GM23338 (cell line): ENCODE measurements around the gene CDCP1. TPM values are rescaled to one million over a fixed set of nuclear protein-coding genes. Genes with fewer than 3 reads are reported as not detected.

Experiments used
- ATAC-seq: fragments of 200-7000 bp; cut with Tn5 transposase; 3 replicates; pipeline ENCODE4 v1.9.1; 2020
- DNase-seq: peaks from one replicate; pipeline ENCODE4 v3.0.0-alpha.2; 2015; ENCODE audit warnings: low spot score
- H2AFZ ChIP-seq: fragments of 200-600 bp; sonication (generic); 2 replicates; pipeline ENCODE4 v1.8.0; 2016; ENCODE audit warnings: antibody characterized with exemption, mild to moderate bottlenecking, moderate library complexity
- H3F3A ChIP-seq: fragments of 200-600 bp; sonication (generic); replicated peaks from 2 replicates; pipeline ENCODE4 v1.8.0; 2017; ENCODE audit warnings: antibody characterized with exemption, mixed run types, low read depth
- H3K27ac ChIP-seq: fragments of 200-600 bp; sonication (generic); 2 replicates; pipeline ENCODE4 v1.6.1; 2016; ENCODE audit warnings: low read depth
- H3K27me3 ChIP-seq: fragments of 200-600 bp; sonication (generic); 2 replicates; pipeline ENCODE4 v1.8.0; 2016; ENCODE audit warnings: mild to moderate bottlenecking, mixed run types, moderate library complexity; ENCODE audit not compliant: insufficient read depth
- H3K36me3 ChIP-seq: fragments of 200-600 bp; sonication (generic); 2 replicates; pipeline ENCODE4 v1.8.0; 2016; ENCODE audit warnings: mild to moderate bottlenecking; ENCODE audit not compliant: insufficient read depth
- H3K4me1 ChIP-seq: fragments of 200-600 bp; sonication (generic); 2 replicates; pipeline ENCODE4 v1.8.0; 2016; ENCODE audit warnings: mild to moderate bottlenecking, moderate library complexity; ENCODE audit not compliant: insufficient read depth
- H3K4me2 ChIP-seq: fragments of 200-600 bp; sonication (generic); 2 replicates; pipeline ENCODE4 v1.7.1; 2017; ENCODE audit warnings: mixed run types
- H3K4me3 ChIP-seq: fragments of 200-600 bp; sonication (generic); 2 replicates; pipeline ENCODE4 v1.6.1; 2016; ENCODE audit warnings: mixed run types
- H3K79me2 ChIP-seq: fragments of 200-600 bp; sonication (generic); replicated peaks from 2 replicates; pipeline ENCODE4 v1.8.0; 2017; ENCODE audit warnings: mild to moderate bottlenecking; ENCODE audit not compliant: insufficient read depth
- H3K9me2 ChIP-seq: fragments of 200-600 bp; sonication (generic); 2 replicates; pipeline ENCODE4 v1.8.0; 2017; ENCODE audit not compliant: insufficient read depth
- H4K20me1 ChIP-seq: fragments of 200-600 bp; sonication (generic); replicated peaks from 2 replicates; pipeline ENCODE4 v1.8.0; 2017; ENCODE audit warnings: mild to moderate bottlenecking; ENCODE audit not compliant: insufficient read depth
- H3K27ac Mint-ChIP-seq: 2 replicates; pipeline ENCODE4 v1.8.0; 2020; ENCODE audit warnings: inconsistent platforms, mild to moderate bottlenecking, moderate library complexity, mixed read lengths
- H3K27me3 Mint-ChIP-seq: 3 replicates; pipeline ENCODE4 v1.8.0; 2022; ENCODE audit warnings: low read depth, mild to moderate bottlenecking, moderate library complexity, mixed read lengths, inconsistent platforms; ENCODE audit not compliant: insufficient read depth, poor library complexity
- H3K36me3 Mint-ChIP-seq: 3 replicates; pipeline ENCODE4 v1.8.0; 2021; ENCODE audit warnings: low read depth, mild to moderate bottlenecking, inconsistent platforms, moderate library complexity, mixed read lengths
- H3K4me1 Mint-ChIP-seq: 3 replicates; pipeline ENCODE4 v1.8.0; 2020; ENCODE audit warnings: mild to moderate bottlenecking, inconsistent platforms, mixed read lengths
- H3K4me3 Mint-ChIP-seq: 3 replicates; pipeline ENCODE4 v1.8.0; 2021; ENCODE audit warnings: moderate library complexity, mild to moderate bottlenecking, inconsistent platforms, mixed read lengths
- H3K9me3 Mint-ChIP-seq: 3 replicates; pipeline ENCODE4 v1.8.0; 2020; ENCODE audit warnings: moderate library complexity, mild to moderate bottlenecking, inconsistent platforms, mixed read lengths
- CREB1 ChIP-seq: fragments of 250-450 bp; sonication (Bioruptor Pico); IDR thresholded peaks from 2 replicates; pipeline ENCODE4 v1.5.0; 2020; ENCODE audit warnings: low read depth, mild to moderate bottlenecking, moderate library complexity
- ETS1 ChIP-seq: IDR thresholded peaks from 2 replicates; pipeline ENCODE4 v1.6.1; 2016; ENCODE audit warnings: antibody characterized with exemption
- EZH2 ChIP-seq: fragments of 200-600 bp; sonication (generic); IDR thresholded peaks from one replicate; pipeline ENCODE4 v1.8.0; 2017; ENCODE audit warnings: antibody characterized with exemption, mild to moderate bottlenecking, low read depth; ENCODE audit not compliant: unreplicated experiment
- EZH2phosphoT487 ChIP-seq: fragments of 200-600 bp; sonication (generic); IDR thresholded peaks from one replicate; pipeline ENCODE4 v1.8.1; 2018; ENCODE audit warnings: antibody characterized with exemption; ENCODE audit not compliant: unreplicated experiment
- NANOG ChIP-seq: IDR thresholded peaks from 2 replicates; pipeline ENCODE4 v1.6.1; 2016; ENCODE audit warnings: antibody characterized with exemption, borderline replicate concordance
- POLR2AphosphoS5 ChIP-seq: IDR thresholded peaks from 2 replicates; pipeline ENCODE4 v1.6.1; 2016; ENCODE audit warnings: antibody characterized with exemption, low read depth
- STAT1 ChIP-seq: IDR thresholded peaks from one replicate; pipeline ENCODE4 v1.6.1; 2016; ENCODE audit warnings: antibody characterized with exemption; ENCODE audit not compliant: unreplicated experiment
- ZNF114 ChIP-seq: fragments of 250-450 bp; sonication (Bioruptor Pico); IDR thresholded peaks from 2 replicates; pipeline ENCODE4 v1.5.0; 2020; ENCODE audit warnings: mild to moderate bottlenecking, moderate library complexity
- ZNF462 ChIP-seq: fragments of 250-450 bp; sonication (Bioruptor Pico); IDR thresholded peaks from 2 replicates; pipeline ENCODE4 v1.5.0; 2020; ENCODE audit warnings: mild to moderate bottlenecking, moderate library complexity
- polyA plus RNA-seq: library from polyadenylated mRNA; unstranded; fragments of >200 nt; fragmentation: Nextera tagmentation; extraction: Ambion mirVana; gene quantifications from 2 replicates; pipeline ENCODE4 v1.2.1, GENCODE V29; 2016
- total RNA-seq: library from RNA; depleted of rRNA; stranded (reverse); fragments of >200 nt; shearing (Covaris generic); gene quantifications from 2 replicates; pipeline ENCODE4 v1.2.3, GENCODE V29; 2014
- TF ChIP-seq, protein P1 (sequence below): IDR thresholded peaks from one replicate; pipeline ENCODE4 v1.6.1; 2018; ENCODE audit warnings: antibody characterized with exemption; ENCODE audit not compliant: unreplicated experiment
- TF ChIP-seq, protein P2 (sequence below), 2 experiments: fragments of 200-600 bp in 1 of 2; sonication (generic) in 1 of 2; conservative IDR thresholded peaks; 2 replicates each; pipeline versions ENCODE4 v1.5.1 to v1.6.1; 2016 to 2017; ENCODE audit warnings: antibody characterized with exemption in 2 of 2, low read depth in 2 of 2, mild to moderate bottlenecking in 2 of 2, moderate library complexity in 1 of 2

Gene CDCP1
- total and polyA plus RNA-seq, 2 experiments from 2014 or later = 7.7 to 20.1 TPM

GRCh38 chr3:45130476-45130875 is 15.7 kb downstream of the CDCP1 start:
- H3K36me3 ChIP-seq = no peaks in the 10 kb centered on the region

More at GRCh38 chr3:45130476-45130875, 15.7 kb downstream of the CDCP1 start:
- Histone ChIP-seq H3K9me2 (no peaks in the 10 kb centered on the region; the same call in 1 of the 2 replicates), H3K27me3 (no peaks in the 10 kb centered on the region), H3F3A (no peaks in the 10 kb centered on the region), H3K4me1 (no peaks in the 10 kb centered on the region), H2AFZ (no peak overlapping the region), H3K4me2 (no peak overlapping the region), H4K20me1 (peaks cover 23% of the 10 kb centered on the region), H3K79me2 (peaks cover 45% of the 10 kb centered on the region), H3K27ac (no peak overlapping the region), H3K4me3 (no peak overlapping the region)
- no peak overlapping the region for H3K27ac Mint-ChIP-seq
- H3K36me3 Mint-ChIP-seq = no peaks in the 10 kb centered on the region
- H3K4me1 Mint-ChIP-seq = peaks cover 2% of the 10 kb centered on the region; the same call in 1 of the 3 replicates
- ATAC-seq = no peak
- H3K9me3 Mint-ChIP-seq = no peaks in the 10 kb centered on the region
- H3K4me3 Mint-ChIP-seq = no peak overlapping the region
- H3K27me3 Mint-ChIP-seq = peaks cover 3% of the 10 kb centered on the region
- TF ChIP-seq, protein P1, sequence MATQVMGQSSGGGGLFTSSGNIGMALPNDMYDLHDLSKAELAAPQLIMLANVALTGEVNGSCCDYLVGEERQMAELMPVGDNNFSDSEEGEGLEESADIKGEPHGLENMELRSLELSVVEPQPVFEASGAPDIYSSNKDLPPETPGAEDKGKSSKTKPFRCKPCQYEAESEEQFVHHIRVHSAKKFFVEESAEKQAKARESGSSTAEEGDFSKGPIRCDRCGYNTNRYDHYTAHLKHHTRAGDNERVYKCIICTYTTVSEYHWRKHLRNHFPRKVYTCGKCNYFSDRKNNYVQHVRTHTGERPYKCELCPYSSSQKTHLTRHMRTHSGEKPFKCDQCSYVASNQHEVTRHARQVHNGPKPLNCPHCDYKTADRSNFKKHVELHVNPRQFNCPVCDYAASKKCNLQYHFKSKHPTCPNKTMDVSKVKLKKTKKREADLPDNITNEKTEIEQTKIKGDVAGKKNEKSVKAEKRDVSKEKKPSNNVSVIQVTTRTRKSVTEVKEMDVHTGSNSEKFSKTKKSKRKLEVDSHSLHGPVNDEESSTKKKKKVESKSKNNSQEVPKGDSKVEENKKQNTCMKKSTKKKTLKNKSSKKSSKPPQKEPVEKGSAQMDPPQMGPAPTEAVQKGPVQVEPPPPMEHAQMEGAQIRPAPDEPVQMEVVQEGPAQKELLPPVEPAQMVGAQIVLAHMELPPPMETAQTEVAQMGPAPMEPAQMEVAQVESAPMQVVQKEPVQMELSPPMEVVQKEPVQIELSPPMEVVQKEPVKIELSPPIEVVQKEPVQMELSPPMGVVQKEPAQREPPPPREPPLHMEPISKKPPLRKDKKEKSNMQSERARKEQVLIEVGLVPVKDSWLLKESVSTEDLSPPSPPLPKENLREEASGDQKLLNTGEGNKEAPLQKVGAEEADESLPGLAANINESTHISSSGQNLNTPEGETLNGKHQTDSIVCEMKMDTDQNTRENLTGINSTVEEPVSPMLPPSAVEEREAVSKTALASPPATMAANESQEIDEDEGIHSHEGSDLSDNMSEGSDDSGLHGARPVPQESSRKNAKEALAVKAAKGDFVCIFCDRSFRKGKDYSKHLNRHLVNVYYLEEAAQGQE = no peak
- TF ChIP-seq NANOG = no peak
- TF ChIP-seq STAT1 = no peak
- no peak for TF ChIP-seq ETS1
- no peak for TF ChIP-seq CREB1
- no peak for TF ChIP-seq EZH2phosphoT487
- TF ChIP-seq POLR2AphosphoS5 = no peak
- TF ChIP-seq, protein P2, sequence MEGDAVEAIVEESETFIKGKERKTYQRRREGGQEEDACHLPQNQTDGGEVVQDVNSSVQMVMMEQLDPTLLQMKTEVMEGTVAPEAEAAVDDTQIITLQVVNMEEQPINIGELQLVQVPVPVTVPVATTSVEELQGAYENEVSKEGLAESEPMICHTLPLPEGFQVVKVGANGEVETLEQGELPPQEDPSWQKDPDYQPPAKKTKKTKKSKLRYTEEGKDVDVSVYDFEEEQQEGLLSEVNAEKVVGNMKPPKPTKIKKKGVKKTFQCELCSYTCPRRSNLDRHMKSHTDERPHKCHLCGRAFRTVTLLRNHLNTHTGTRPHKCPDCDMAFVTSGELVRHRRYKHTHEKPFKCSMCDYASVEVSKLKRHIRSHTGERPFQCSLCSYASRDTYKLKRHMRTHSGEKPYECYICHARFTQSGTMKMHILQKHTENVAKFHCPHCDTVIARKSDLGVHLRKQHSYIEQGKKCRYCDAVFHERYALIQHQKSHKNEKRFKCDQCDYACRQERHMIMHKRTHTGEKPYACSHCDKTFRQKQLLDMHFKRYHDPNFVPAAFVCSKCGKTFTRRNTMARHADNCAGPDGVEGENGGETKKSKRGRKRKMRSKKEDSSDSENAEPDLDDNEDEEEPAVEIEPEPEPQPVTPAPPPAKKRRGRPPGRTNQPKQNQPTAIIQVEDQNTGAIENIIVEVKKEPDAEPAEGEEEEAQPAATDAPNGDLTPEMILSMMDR (conservative IDR thresholded peaks at IDR 0.05; ENCODE audit: low read depth in 2 of 2) = no peak
- TF ChIP-seq EZH2 = no peak
- no peak for TF ChIP-seq ZNF462 (CRISPR knock-in tag)
- no peak for TF ChIP-seq ZNF114 (CRISPR knock-in tag)
- no peak for DNase-seq
